ENCODE measurements around the gene FRMD5.

FRMD5 gene

DNA sequence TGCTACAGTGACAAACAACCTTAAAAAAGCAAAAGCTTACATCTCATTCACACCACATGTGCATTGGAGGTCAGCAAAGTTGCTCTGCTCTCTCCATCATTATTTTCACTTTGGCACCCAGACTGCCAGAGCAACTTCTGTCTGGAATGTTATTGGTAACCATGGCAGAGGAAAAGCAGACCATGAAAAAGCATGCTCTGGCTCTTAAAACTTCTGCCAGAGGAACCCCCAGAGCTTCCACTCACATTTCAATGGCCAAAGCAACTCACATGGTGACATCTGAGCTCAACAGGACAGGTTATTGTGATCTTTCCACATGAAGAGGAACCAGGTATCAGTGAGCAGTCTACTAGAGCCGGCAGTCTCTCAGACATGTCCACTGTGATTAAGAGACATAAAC is 21.9 kb upstream of the FRMD5 start:
- DNase-seq (ENCODE audit: low read depth, low spot score): no peak
- Histone ChIP-seq H3K9me3 (ENCODE audit: low read depth, low read length) (no peaks in the 10 kb centered on the region), H3K4me3 (no peak overlapping the region), H3K36me3 (ENCODE audit: insufficient read depth, low read length) (no peaks in the 10 kb centered on the region), H3K27ac (no peak overlapping the region), H3K9ac (ENCODE audit: insufficient read length) (no peak overlapping the region)
- no peak for TF ChIP-seq POLR2AphosphoS5 (IDR thresholded peaks at IDR 0.05; ENCODE audit: borderline replicate concordance, low read depth, low read length)
- TF ChIP-seq FOXP2 (optimal IDR thresholded peaks at IDR 0.05; ENCODE audit: control extremely low read depth, extremely low read length, insufficient read depth): no peak
- TF ChIP-seq EZH2 (IDR thresholded peaks at IDR 0.05): no peak

DNA sequence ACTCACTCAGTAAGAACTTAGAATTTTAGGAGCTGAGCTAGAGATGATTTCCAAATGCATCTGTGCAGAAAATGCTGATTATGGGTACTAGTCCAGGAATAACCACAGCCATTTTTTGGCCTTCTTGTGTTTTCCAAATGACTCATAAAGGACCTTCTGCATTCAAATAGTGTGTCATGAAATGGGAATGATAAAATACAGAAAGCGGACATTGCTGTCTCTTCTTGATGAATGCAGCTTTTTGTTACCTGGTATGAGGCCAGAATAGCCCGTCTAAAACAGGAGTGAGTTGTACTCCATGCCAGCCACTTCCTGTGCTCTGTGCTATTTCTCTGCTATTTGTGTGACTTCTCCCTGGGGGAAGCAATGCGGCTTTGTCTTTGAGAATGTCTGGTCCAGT is 20.5 kb upstream of the FRMD5 start:
- Histone ChIP-seq H3K27ac (no peak overlapping the region), H3K9ac (ENCODE audit: insufficient read length) (no peak overlapping the region), H3K36me3 (ENCODE audit: insufficient read depth, low read length) (no peaks in the 10 kb centered on the region), H3K9me3 (ENCODE audit: low read depth, low read length) (no peaks in the 10 kb centered on the region), H3K4me3 (no peak overlapping the region)
- no peak for DNase-seq (ENCODE audit: low read depth, low spot score)
- no peak for TF ChIP-seq FOXP2 (optimal IDR thresholded peaks at IDR 0.05; ENCODE audit: control extremely low read depth, extremely low read length, insufficient read depth)
- no peak for TF ChIP-seq EZH2 (IDR thresholded peaks at IDR 0.05)
- TF ChIP-seq POLR2AphosphoS5 (IDR thresholded peaks at IDR 0.05; ENCODE audit: borderline replicate concordance, low read depth, low read length): no peak

DNA sequence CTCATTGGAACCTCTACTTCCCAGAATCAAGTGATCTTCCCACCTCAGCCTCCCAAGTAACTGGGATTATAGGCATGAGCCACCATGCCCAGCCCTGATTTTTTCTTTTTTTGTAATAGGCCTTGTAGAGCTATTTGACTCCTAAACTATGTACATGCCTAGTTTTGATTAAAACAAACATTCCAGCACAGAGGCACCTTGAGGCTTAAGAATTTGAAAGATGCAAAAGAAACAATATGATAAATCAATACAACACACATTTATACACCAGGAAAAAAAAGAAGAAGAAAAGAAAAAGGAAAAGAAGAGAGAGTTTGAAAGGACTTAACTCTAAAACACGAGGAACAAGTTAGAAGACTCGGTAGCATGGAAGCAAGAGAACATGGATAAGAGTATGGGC is 13.9 kb upstream of the FRMD5 start:
- Histone ChIP-seq H3K9me3 (ENCODE audit: low read depth, low read length) (no peaks in the 10 kb centered on the region), H3K36me3 (ENCODE audit: insufficient read depth, low read length) (no peaks in the 10 kb centered on the region), H3K4me3 (no peak overlapping the region), H3K9ac (ENCODE audit: insufficient read length) (no peak overlapping the region), H3K27ac (no peak overlapping the region)
- TF ChIP-seq POLR2AphosphoS5 (IDR thresholded peaks at IDR 0.05; ENCODE audit: borderline replicate concordance, low read depth, low read length) (no peak), EZH2 (IDR thresholded peaks at IDR 0.05) (no peak), FOXP2 (optimal IDR thresholded peaks at IDR 0.05; ENCODE audit: control extremely low read depth, extremely low read length, insufficient read depth) (no peak)
- no peak for DNase-seq (ENCODE audit: low read depth, low spot score)

DNA sequence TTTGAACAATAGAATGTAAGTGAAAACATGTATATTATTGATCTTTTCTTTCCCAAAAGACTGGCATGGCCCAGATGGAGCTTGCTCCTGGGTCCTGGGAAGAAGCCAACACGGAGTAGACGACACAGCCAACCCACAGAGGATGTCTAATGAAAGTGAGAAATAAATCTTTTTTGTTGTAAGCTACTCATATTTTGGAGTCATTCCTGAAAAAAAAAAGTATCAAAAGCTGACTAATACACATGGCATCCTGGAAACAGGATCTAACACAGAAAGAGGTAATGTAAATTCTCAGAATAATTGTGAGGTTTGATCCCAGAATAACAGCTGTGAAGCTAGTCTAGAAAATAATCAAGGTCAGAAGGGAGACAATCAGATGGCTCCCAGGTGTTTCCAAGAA is 12.6 kb upstream of the FRMD5 start:
- Histone ChIP-seq H3K36me3 (ENCODE audit: insufficient read depth, low read length) (no peaks in the 10 kb centered on the region), H3K9ac (ENCODE audit: insufficient read length) (no peak overlapping the region), H3K9me3 (ENCODE audit: low read depth, low read length) (no peaks in the 10 kb centered on the region), H3K27ac (no peak overlapping the region), H3K4me3 (no peak overlapping the region)
- DNase-seq (ENCODE audit: low read depth, low spot score): no peak
- TF ChIP-seq FOXP2 (optimal IDR thresholded peaks at IDR 0.05; ENCODE audit: control extremely low read depth, extremely low read length, insufficient read depth): no peak
- no peak for TF ChIP-seq POLR2AphosphoS5 (IDR thresholded peaks at IDR 0.05; ENCODE audit: borderline replicate concordance, low read depth, low read length)
- no peak for TF ChIP-seq EZH2 (IDR thresholded peaks at IDR 0.05)

DNA sequence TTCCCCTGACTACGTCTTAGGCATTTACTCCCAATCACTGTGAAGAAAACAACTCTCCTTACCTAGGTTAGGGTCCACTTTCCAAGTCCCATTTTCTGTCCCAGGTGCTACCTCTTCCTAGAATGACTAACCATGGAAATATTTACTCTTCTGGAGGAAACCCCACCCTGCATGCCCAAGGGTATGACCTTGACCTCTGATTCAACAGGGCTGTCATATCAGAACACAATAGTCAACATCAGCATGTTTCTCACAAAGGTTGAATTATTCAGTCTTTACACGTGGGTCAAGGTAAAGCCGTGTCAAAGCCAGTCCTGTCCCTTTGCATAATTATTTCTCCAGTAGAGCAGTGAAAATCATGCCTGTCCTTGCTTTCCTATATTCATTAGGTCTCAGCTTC is 4.3 kb upstream of the FRMD5 start:
- TF ChIP-seq EZH2 (IDR thresholded peaks at IDR 0.05): no peak
- TF ChIP-seq FOXP2 (optimal IDR thresholded peaks at IDR 0.05; ENCODE audit: control extremely low read depth, extremely low read length, insufficient read depth): no peak
- no peak for TF ChIP-seq POLR2AphosphoS5 (IDR thresholded peaks at IDR 0.05; ENCODE audit: borderline replicate concordance, low read depth, low read length)
- no peak overlapping the region for H3K9ac ChIP-seq (ENCODE audit: insufficient read length)
- no peak for DNase-seq (ENCODE audit: low read depth, low spot score)
- H3K36me3 ChIP-seq (ENCODE audit: insufficient read depth, low read length): no peaks in the 10 kb centered on the region
- no peak overlapping the region for H3K4me3 ChIP-seq
- H3K9me3 ChIP-seq (ENCODE audit: low read depth, low read length): no peaks in the 10 kb centered on the region
- no peak overlapping the region for H3K27ac ChIP-seq

- Histone ChIP-seq H3K9ac (ENCODE audit: insufficient read length) (no peak overlapping the region), H3K4me3 (peak overlapping the region; percentile 98), H3K27ac (no peak overlapping the region), H3K9me3 (ENCODE audit: low read depth, low read length) (no peaks in the 10 kb centered on the region), H3K36me3 (ENCODE audit: insufficient read depth, low read length) (no peaks in the 10 kb centered on the region)
- DNase-seq (ENCODE audit: low read depth, low spot score): no peak
- no peak for TF ChIP-seq FOXP2 (optimal IDR thresholded peaks at IDR 0.05; ENCODE audit: control extremely low read depth, extremely low read length, insufficient read depth)
- no peak for TF ChIP-seq POLR2AphosphoS5 (IDR thresholded peaks at IDR 0.05; ENCODE audit: borderline replicate concordance, low read depth, low read length)
- no peak for TF ChIP-seq EZH2 (IDR thresholded peaks at IDR 0.05)
These were observed 534 bp downstream of the FRMD5 start for GRCh38 chr15:44194323-44195150.

- peak overlapping the region; percentile 98 for H3K4me3 ChIP-seq
- no peak overlapping the region for H3K27ac ChIP-seq
- no peak for DNase-seq (ENCODE audit: low read depth, low spot score)
- no peak overlapping the region for H3K9ac ChIP-seq (ENCODE audit: insufficient read length)
- H3K9me3 ChIP-seq (ENCODE audit: low read depth, low read length): no peaks in the 10 kb centered on the region
- no peaks in the 10 kb centered on the region for H3K36me3 ChIP-seq (ENCODE audit: insufficient read depth, low read length)
- TF ChIP-seq POLR2AphosphoS5 (IDR thresholded peaks at IDR 0.05; ENCODE audit: borderline replicate concordance, low read depth, low read length) (no peak), FOXP2 (optimal IDR thresholded peaks at IDR 0.05; ENCODE audit: control extremely low read depth, extremely low read length, insufficient read depth) (no peak), EZH2 (IDR thresholded peaks at IDR 0.05) (no peak)
These were observed 1.3 kb downstream of the FRMD5 start for GRCh38 chr15:44193651-44194322.

GRCh38 chr15:44188795-44189194 is 6.3 kb downstream of the FRMD5 start:
- TF ChIP-seq FOXP2 (optimal IDR thresholded peaks at IDR 0.05; ENCODE audit: control extremely low read depth, extremely low read length, insufficient read depth): no peak
- TF ChIP-seq POLR2AphosphoS5 (IDR thresholded peaks at IDR 0.05; ENCODE audit: borderline replicate concordance, low read depth, low read length): no peak
- no peak for TF ChIP-seq EZH2 (IDR thresholded peaks at IDR 0.05)
- H3K9ac ChIP-seq (ENCODE audit: insufficient read length): no peak overlapping the region
- no peak for DNase-seq (ENCODE audit: low read depth, low spot score)

More at GRCh38 chr15:44188795-44189194, 6.3 kb downstream of the FRMD5 start:
- H3K27ac ChIP-seq: no peak overlapping the region
- H3K36me3 ChIP-seq (ENCODE audit: insufficient read depth, low read length): no peaks in the 10 kb centered on the region
- H3K4me3 ChIP-seq: no peak overlapping the region
- no peaks in the 10 kb centered on the region for H3K9me3 ChIP-seq (ENCODE audit: low read depth, low read length)
